BLaER1 treated with 17β-estradiol and CSF1 and Interleukin-3, amounts not matched to agents 10 nM and 100 nM (cell line): ENCODE measurements around the gene ADARB2.

Experiments
- H3K27ac ChIP-seq, 11 experiments: shearing (Covaris generic); formaldehyde crosslinking; 2 replicates each; pipeline ENCODE4 v1.8.1; 2022
- H3K27me3 ChIP-seq, 11 experiments: shearing (Covaris generic); formaldehyde crosslinking; 2 replicates each; pipeline ENCODE4 v1.8.1; 2022
- H3K36me3 ChIP-seq, 11 experiments: shearing (Covaris generic); formaldehyde crosslinking; 2 replicates each; pipeline ENCODE4 v1.8.1; 2022
- H3K4me1 ChIP-seq, 10 experiments: shearing (Covaris generic); formaldehyde crosslinking; 2 replicates each; pipeline ENCODE4 v1.8.1; 2022
- H3K4me2 ChIP-seq, 11 experiments: shearing (Covaris generic); formaldehyde crosslinking; 2 replicates each; pipeline ENCODE4 v1.8.1; 2022
- H3K4me3 ChIP-seq, 10 experiments: shearing (Covaris generic); formaldehyde crosslinking; 2 replicates each; pipeline ENCODE4 v1.8.1; 2022
- H3K9ac ChIP-seq, 11 experiments: shearing (Covaris generic); formaldehyde crosslinking; 2 replicates each; pipeline ENCODE4 v1.8.1; 2022
- H3K9me3 ChIP-seq, 11 experiments: shearing (Covaris generic); formaldehyde crosslinking; replicated peaks in 1 of 11; 2 replicates each; pipeline ENCODE4 v1.8.1; 2022
- H4K20me1 ChIP-seq, 11 experiments: shearing (Covaris generic); formaldehyde crosslinking; 2 replicates each; pipeline ENCODE4 v1.8.1; 2022
- Cebpa-rat ChIP-seq, 11 experiments: shearing (Covaris generic); IDR thresholded peaks; 2 replicates each; pipeline ENCODE4 v1.8.1; 2022

Gene ADARB2

DNA sequence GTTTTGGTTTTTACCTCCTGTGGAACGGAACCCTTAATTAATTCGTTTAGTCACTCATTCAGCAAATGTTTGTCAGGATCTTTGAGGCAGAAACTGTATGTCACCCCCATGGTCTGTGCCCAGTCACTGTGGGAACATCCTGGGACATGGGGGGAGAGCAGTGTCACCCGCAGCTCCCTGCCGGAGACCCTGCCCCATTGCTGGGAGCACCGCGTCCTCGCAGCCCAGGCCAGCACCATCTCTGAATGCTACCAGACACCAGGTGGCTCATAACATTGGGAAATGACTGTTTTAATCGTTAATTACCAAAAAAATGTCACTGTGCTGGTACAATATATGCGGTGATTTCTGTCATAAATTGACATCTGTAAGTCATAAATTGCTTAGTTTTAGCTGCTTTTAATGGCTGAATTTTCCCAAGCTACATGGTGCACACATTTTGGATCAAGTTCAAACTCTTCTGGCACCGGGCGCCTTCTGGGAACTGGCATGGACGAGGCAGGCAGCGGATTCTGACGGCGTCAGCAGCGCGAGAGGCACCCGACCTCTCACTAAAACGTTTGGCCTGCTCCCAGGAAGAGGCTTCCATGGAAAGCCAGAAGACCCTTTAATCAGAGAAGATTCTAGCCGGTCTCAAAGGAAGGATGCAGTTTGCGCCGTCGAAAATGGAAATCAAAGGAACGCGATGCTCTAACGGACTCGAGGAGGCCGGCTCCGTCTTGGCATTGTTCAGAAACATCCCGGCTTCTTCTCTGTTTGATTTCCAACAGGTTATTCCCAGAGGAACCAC, 184.2 kb downstream of the ADARB2 start:
- peaks cover 2 to 8% (median 3%) of the 10 kb centered on the region in 11 experiments; a peak in 15 of 22 replicates for H3K9me3 ChIP-seq
- H3K9ac ChIP-seq: no peak overlapping the region
- no peaks in the 10 kb centered on the region for H3K27me3 ChIP-seq
- peaks cover 0 to 4% (median 0%) of the 10 kb centered on the region in 11 experiments; a peak in 2 of 22 replicates for H4K20me1 ChIP-seq
- no peak overlapping the region for H3K27ac ChIP-seq
- H3K4me1 ChIP-seq: peaks cover 0 to 92% (median 54%) of the 10 kb centered on the region in 10 experiments; a peak in 16 of 20 replicates
- TF ChIP-seq Cebpa-rat (IDR thresholded peaks at IDR 0.05): no peak
- peak overlapping the region in 7 of 11 experiments; percentile 57 to 77 (median 71); a peak in 13 of 22 replicates for H3K4me2 ChIP-seq
- H3K4me3 ChIP-seq: no peak overlapping the region
- no peaks in the 10 kb centered on the region for H3K36me3 ChIP-seq

DNA sequence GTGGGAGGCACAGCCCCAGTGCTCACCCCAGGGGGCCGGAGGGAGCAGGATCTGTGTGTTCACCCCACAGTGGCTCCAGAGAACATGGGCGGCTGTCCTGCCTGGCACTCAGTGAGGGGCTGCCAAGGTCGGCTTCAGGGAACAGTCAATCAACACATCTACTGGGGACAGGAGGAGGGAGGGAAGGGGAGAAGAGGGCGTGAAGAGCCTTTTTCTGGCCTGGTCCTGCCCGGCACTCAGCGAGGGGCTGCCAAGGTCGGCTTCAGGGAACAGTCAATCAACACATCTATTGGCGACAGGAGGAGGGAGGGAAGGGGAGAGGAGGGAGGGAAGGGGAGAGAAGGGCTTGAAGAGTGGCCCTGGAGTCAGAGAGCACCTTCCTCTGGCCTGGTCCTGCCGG, 184.9 kb downstream of the ADARB2 start:
- Histone ChIP-seq H3K9ac (no peak overlapping the region), H3K36me3 (no peaks in the 10 kb centered on the region), H4K20me1 (peaks cover 0 to 4% (median 0%) of the 10 kb centered on the region in 11 experiments; a peak in 1 of 22 replicates), H3K27me3 (no peaks in the 10 kb centered on the region), H3K9me3 (peaks cover 5 to 13% (median 7%) of the 10 kb centered on the region in 11 experiments; a peak in 15 of 22 replicates), H3K27ac (no peak overlapping the region), H3K4me2 (peak overlapping the region in 8 of 11 experiments; percentile 12 to 77 (median 69); a peak in 13 of 22 replicates), H3K4me1 (peaks cover 0 to 88% (median 53%) of the 10 kb centered on the region in 10 experiments; a peak in 16 of 20 replicates), H3K4me3 (no peak overlapping the region)
- no peak for TF ChIP-seq Cebpa-rat (IDR thresholded peaks at IDR 0.05)

DNA sequence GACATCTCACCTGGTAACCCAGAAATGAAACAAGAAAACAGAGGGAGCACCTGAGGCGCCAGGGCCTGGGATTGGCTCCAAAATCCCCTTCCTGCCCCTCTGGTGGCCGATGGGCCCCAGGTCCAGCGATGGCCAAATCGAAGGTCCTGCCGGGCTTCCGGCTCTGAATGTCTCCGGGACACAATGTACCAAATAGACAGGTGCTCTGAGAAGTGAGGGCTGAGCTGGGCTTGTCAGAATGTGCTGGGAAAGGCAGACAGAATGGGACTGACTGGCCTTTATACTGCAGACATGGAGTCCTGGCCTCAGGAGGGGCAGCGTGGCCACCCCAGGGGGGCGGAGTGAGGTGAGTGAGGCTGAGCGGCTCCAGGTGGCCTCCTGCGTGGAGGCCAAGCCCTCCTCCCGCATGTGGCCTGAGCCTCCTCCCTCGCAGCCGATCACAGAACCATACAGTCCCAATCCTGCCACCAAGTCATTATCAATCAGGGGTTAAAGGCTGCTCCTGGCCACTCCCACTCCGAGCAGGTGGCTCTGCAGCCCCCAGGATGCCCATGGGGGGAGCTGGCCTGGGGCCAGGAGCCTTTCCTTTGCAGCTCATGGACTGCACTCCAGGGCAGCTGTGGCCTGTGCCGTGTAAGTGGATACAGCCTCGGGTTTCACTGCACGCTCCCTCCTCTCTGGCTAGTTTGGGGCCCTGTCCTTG, 185.5 kb downstream of the ADARB2 start:
- Histone ChIP-seq H3K4me1 (peaks cover 0 to 82% (median 47%) of the 10 kb centered on the region in 10 experiments; a peak in 16 of 20 replicates), H3K27ac (no peak overlapping the region), H3K4me3 (no peak overlapping the region), H3K27me3 (no peaks in the 10 kb centered on the region), H4K20me1 (peaks cover 0 to 4% (median 0%) of the 10 kb centered on the region in 11 experiments; a peak in 1 of 22 replicates), H3K9me3 (peaks cover 5 to 13% (median 7%) of the 10 kb centered on the region in 11 experiments; a peak in 15 of 22 replicates), H3K9ac (no peak overlapping the region), H3K4me2 (peak overlapping the region in 8 of 11 experiments; percentile 12 to 77 (median 65); a peak in 13 of 22 replicates), H3K36me3 (no peaks in the 10 kb centered on the region)
- no peak for TF ChIP-seq Cebpa-rat (IDR thresholded peaks at IDR 0.05)

DNA sequence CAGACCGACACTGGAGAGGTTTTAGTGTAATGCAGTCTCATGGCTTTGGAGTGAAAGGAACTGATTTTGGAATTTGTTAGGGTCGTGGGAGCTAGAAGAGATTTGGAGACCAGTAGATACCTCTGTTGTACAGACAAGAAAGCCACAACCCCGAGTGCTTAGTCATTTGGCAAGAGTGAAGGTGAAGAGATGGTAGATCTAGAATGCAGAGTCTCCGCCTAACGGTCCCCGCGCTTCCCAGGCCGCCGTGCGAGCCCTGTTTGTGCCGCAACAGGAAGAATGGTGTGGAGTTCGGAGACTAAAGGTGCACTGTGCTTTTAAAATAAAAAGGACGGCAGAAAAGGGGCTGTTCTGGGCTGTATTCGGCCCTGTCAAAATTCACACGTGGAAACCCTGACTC, 186.7 kb downstream of the ADARB2 start:
- H4K20me1 ChIP-seq: peaks cover 0 to 4% (median 0%) of the 10 kb centered on the region in 11 experiments; a peak in 1 of 22 replicates
- H3K4me2 ChIP-seq: peak overlapping the region in 4 of 11 experiments; percentile 3 to 37 (median 30); a peak in 5 of 22 replicates
- no peak overlapping the region for H3K27ac ChIP-seq
- TF ChIP-seq Cebpa-rat (IDR thresholded peaks at IDR 0.05): no peak
- no peaks in the 10 kb centered on the region for H3K36me3 ChIP-seq
- peaks cover 0 to 81% (median 41%) of the 10 kb centered on the region in 10 experiments; a peak in 16 of 20 replicates for H3K4me1 ChIP-seq
- H3K4me3 ChIP-seq: no peak overlapping the region
- no peaks in the 10 kb centered on the region for H3K27me3 ChIP-seq
- peaks cover 5 to 13% (median 7%) of the 10 kb centered on the region in 11 experiments; a peak in 15 of 22 replicates for H3K9me3 ChIP-seq
- no peak overlapping the region for H3K9ac ChIP-seq

DNA sequence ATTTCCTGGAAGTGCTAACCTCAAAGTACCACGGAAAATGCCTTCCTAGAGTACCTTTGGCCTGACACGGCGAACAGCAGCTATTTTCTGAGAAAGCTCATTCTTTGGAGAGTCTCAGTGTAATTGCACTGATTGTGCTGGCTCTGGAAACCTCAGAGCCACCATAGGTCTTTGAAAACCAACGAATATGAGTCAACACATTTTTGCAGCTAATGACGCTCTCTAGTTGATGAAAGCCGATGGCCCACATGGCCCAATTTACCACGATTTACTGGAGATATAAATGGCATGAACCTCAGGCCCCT, 187.1 kb downstream of the ADARB2 start:
- TF ChIP-seq Cebpa-rat (IDR thresholded peaks at IDR 0.05): no peak
- Histone ChIP-seq H3K4me2 (peak overlapping the region in 4 of 11 experiments; percentile 3 to 37 (median 30); a peak in 7 of 22 replicates), H3K9me3 (peaks cover 5 to 13% (median 7%) of the 10 kb centered on the region in 11 experiments; a peak in 15 of 22 replicates), H4K20me1 (peaks cover 0 to 4% (median 0%) of the 10 kb centered on the region in 11 experiments; a peak in 1 of 22 replicates), H3K27ac (no peak overlapping the region), H3K27me3 (no peaks in the 10 kb centered on the region), H3K36me3 (no peaks in the 10 kb centered on the region), H3K9ac (no peak overlapping the region), H3K4me1 (peaks cover 0 to 81% (median 42%) of the 10 kb centered on the region in 10 experiments; a peak in 16 of 20 replicates), H3K4me3 (no peak overlapping the region)

DNA sequence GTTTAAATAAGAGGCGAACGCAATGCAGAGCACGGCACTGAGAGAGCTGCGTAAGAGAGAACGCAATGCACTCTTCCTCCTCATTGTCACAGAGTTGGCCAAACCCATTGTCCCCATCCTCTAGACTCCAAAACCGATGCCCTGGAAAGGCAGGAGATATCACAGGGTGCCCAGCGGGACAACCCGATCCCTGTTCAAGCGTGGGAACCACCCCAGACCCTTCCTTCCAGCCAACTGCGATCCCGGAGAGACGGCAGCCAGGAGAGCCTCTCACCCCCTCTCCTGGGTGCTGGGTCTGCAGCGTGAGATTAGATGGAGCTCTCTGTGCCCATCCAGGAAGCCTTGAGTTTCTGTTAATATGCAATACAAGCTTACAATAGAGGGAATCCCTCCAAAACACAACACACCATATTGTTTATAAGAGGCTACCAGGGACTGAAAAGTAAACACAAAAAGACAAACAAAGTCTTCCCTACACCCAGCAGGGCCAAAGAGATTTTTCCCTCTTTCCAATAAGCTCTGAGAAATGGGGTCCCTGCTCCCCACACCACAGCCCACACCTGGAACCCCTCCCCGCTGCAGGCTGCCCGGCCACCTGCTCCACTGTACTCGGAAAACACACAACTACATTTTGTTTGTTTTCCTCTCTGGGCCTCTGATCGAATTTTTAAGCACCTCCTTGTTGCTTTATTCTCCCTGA, 187.6 kb downstream of the ADARB2 start:
- no peak overlapping the region for H3K4me3 ChIP-seq
- H3K36me3 ChIP-seq: no peaks in the 10 kb centered on the region
- peaks cover 0 to 76% (median 39%) of the 10 kb centered on the region in 10 experiments; a peak in 16 of 20 replicates for H3K4me1 ChIP-seq
- TF ChIP-seq Cebpa-rat (IDR thresholded peaks at IDR 0.05): no peak
- no peak overlapping the region for H3K9ac ChIP-seq
- H3K9me3 ChIP-seq: peaks cover 5 to 13% (median 7%) of the 10 kb centered on the region in 11 experiments; a peak in 15 of 22 replicates
- no peak overlapping the region for H3K27ac ChIP-seq
- peaks cover 0 to 4% (median 0%) of the 10 kb centered on the region in 11 experiments; a peak in 1 of 22 replicates for H4K20me1 ChIP-seq
- H3K27me3 ChIP-seq: no peaks in the 10 kb centered on the region
- peak overlapping the region in 4 of 11 experiments; percentile 3 to 37 (median 30); a peak in 7 of 22 replicates for H3K4me2 ChIP-seq

DNA sequence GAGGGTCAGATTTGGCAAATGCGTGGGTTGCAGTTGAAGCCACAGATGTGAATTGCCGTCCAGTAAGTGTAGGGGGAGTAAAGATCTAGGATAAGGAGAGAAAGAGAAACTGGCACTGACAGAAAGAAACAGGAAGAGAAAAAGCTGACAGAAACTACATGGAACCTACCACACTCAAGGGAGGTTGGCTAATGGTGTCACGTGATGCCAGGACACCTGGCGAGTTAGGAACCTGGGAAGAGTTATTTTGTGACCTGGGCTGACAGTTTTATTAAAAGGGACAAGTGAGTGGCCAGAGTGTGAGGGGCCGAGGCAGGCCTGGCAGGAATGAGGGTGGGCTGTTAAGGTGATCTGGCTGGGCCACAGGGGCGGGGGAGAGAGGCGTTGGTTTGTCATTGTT, 188.7 kb downstream of the ADARB2 start:
- Histone ChIP-seq H3K9me3 (peaks cover 5 to 13% (median 8%) of the 10 kb centered on the region in 11 experiments; a peak in 16 of 22 replicates), H3K4me1 (peaks cover 0 to 64% (median 28%) of the 10 kb centered on the region in 10 experiments; a peak in 13 of 20 replicates), H3K27me3 (no peaks in the 10 kb centered on the region), H3K4me2 (peak overlapping the region in 7 of 11 experiments; percentile 0 to 35 (median 23); a peak in 8 of 22 replicates), H3K4me3 (no peak overlapping the region), H3K27ac (no peak overlapping the region), H3K9ac (no peak overlapping the region), H4K20me1 (peaks cover 0 to 4% (median 0%) of the 10 kb centered on the region in 11 experiments; a peak in 1 of 22 replicates), H3K36me3 (no peaks in the 10 kb centered on the region)
- no peak for TF ChIP-seq Cebpa-rat (IDR thresholded peaks at IDR 0.05)

DNA sequence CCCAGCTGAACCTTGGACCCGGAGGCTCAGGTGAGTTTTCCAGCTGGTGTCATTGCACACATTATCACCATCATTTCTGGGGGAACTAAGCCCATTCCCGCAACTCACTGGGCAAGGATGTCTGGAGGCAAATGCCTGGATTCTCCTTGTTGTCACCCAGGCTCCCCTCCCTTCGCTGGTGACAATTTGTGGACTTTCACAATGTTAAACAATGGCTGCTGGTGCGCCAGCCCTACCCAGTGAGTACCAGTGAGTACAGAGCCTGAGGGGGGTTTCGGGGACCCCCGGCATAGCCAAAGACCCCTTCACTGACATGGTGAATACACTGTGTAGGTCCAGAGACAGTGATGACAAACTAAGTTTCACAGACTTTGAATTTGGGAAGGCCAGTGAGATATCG, 189.2 kb downstream of the ADARB2 start:
- H3K9me3 ChIP-seq: peaks cover 6 to 17% (median 11%) of the 10 kb centered on the region in 11 experiments; a peak in 19 of 22 replicates
- H3K27me3 ChIP-seq: no peaks in the 10 kb centered on the region
- peak overlapping the region in 7 of 11 experiments; percentile 0 to 35 (median 23); a peak in 8 of 22 replicates for H3K4me2 ChIP-seq
- peaks cover 0 to 60% (median 23%) of the 10 kb centered on the region in 10 experiments; a peak in 12 of 20 replicates for H3K4me1 ChIP-seq
- no peak overlapping the region for H3K4me3 ChIP-seq
- no peak overlapping the region for H3K27ac ChIP-seq
- no peak for TF ChIP-seq Cebpa-rat (IDR thresholded peaks at IDR 0.05)
- no peak overlapping the region for H3K9ac ChIP-seq
- peaks cover 0 to 4% (median 0%) of the 10 kb centered on the region in 11 experiments; a peak in 1 of 22 replicates for H4K20me1 ChIP-seq
- no peaks in the 10 kb centered on the region for H3K36me3 ChIP-seq
